HG03108 (cell line): ENCODE measurements around the gene NHERF2.
A peak's percentile ranks its signal among the peaks of the same experiment; 100 is the strongest.

Experiments
- ATAC-seq: cut with Tn5 transposase; IDR thresholded peaks from one replicate; pipeline ENCODE4 v1.9.1; 2021; ENCODE audit warnings: moderate library complexity; ENCODE audit not compliant: unreplicated experiment

Gene NHERF2

GRCh38 chr16:2026461-2027023 is at the start of gene NHERF2:
Gene NHERF2 (plus strand): TSS chr16:2026902. CDS start chr16:2027006, 104 bp downstream.
- ATAC-seq: no peak

GRCh38 chr16:1976951-1977874 is 49.5 kb upstream of the NHERF2 start:
- no peak for ATAC-seq

- no peak for ATAC-seq
These were observed 48.8 kb upstream of the NHERF2 start for GRCh38 chr16:1977875-1978268.

- no peak for ATAC-seq
These were observed 48.1 kb upstream of the NHERF2 start for GRCh38 chr16:1978476-1979120.

- ATAC-seq: no peak
These were observed 47.3 kb upstream of the NHERF2 start for GRCh38 chr16:1979271-1980029.

- ATAC-seq: no peak
These were observed 46.5 kb upstream of the NHERF2 start for GRCh38 chr16:1980030-1980769.

GRCh38 chr16:1980770-1981087 is 46.0 kb upstream of the NHERF2 start:
- no peak for ATAC-seq

- no peak for ATAC-seq
These were observed 45.3 kb upstream of the NHERF2 start, which contains the start of gene NOXO1 for GRCh38 chr16:1981398-1981836. Gene NOXO1 (minus strand): TSS chr16:1981469. CDS start chr16:1981179, 290 bp downstream.

GRCh38 chr16:1982013-1982433 is 44.7 kb upstream of the NHERF2 start:
- ATAC-seq: no peak

GRCh38 chr16:1982991-1983543 is 43.6 kb upstream of the NHERF2 start:
- no peak for ATAC-seq

GRCh38 chr16:1983544-1984346 is 43.0 kb upstream of the NHERF2 start, which contains the start of gene GFER:
Gene GFER (plus strand): TSS chr16:1984193. CDS start chr16:1984219, 26 bp downstream.
- ATAC-seq: peak; percentile 79

- ATAC-seq: no peak
These were observed 42.1 kb upstream of the NHERF2 start for GRCh38 chr16:1984347-1985225.

- ATAC-seq: no peak
These were observed 41.1 kb upstream of the NHERF2 start for GRCh38 chr16:1985466-1986150.

- ATAC-seq: no peak
These were observed 39.5 kb upstream of the NHERF2 start for GRCh38 chr16:1987198-1987597.

- ATAC-seq: no peak
These were observed 37.2 kb upstream of the NHERF2 start, which contains the start of gene SYNGR3 for GRCh38 chr16:1989209-1990100. Gene SYNGR3 (plus strand): TSS chr16:1989970. CDS start chr16:1990103, 133 bp downstream.

- no peak for ATAC-seq
These were observed 36.7 kb upstream of the NHERF2 start for GRCh38 chr16:1990101-1990350.
